H1 (cell line): ENCODE data around the gene GBGT1. TPM values are rescaled to one million over a fixed set of nuclear protein-coding genes. Genes with fewer than 3 reads are reported as not detected.
A peak's percentile ranks its signal among the peaks of the same experiment; 100 is the strongest.

Experiments used
- ATF2 ChIP-seq: IDR thresholded peaks from 2 replicates; pipeline ENCODE4 v1.6.1; 2012; ENCODE audit warnings: low read length, inconsistent platforms
- CBX5 ChIP-seq: fragments of 300-800, 300-1000 bp; sonication (generic); IDR thresholded peaks from 2 replicates; pipeline ENCODE4 v1.7.1; 2016; ENCODE audit warnings: antibody characterized with exemption, low read length, low read depth
- E2F6 ChIP-seq: IDR thresholded peaks from 2 replicates; pipeline ENCODE4 v1.6.1; 2012; ENCODE audit warnings: inconsistent platforms
- GABPA ChIP-seq: IDR thresholded peaks from 2 replicates; pipeline ENCODE4 v1.6.1; 2011; ENCODE audit warnings: mild to moderate bottlenecking, low read length, moderate library complexity, borderline replicate concordance; ENCODE audit not compliant: insufficient read depth
- MAX ChIP-seq: IDR thresholded peaks from 2 replicates; pipeline ENCODE4 v1.6.1; 2012; ENCODE audit warnings: inconsistent platforms
- SRF ChIP-seq: IDR thresholded peaks from 2 replicates; pipeline ENCODE4 v1.6.1; 2011; ENCODE audit warnings: mild to moderate bottlenecking, low read depth, low read length, moderate library complexity
- polyA plus RNA-seq, 7 experiments: library from polyadenylated mRNA; depleted of rRNA in 3 of 7; stranded (reverse) in 5 of 7; unstranded in 2 of 7; fragments of >200 nt in 5 of 7; fragments of 200-250 nt in 2 of 7; gene quantifications; 1 replicate in 5 of 7; 2 replicates in 1 of 7; 4 replicates in 1 of 7; pipeline versions ENCODE4 v1.2.1 to v1.2.3, GENCODE V29; 2011 to 2013; ENCODE audit warnings: missing spikeins in 2 of 7, mixed read lengths in 2 of 7
- total RNA-seq: library from RNA; stranded (reverse); fragmentation: NEBNext Ultra II Directional; extraction: Animal tissue kit (Norgen Biotek cat#: 25700); gene quantifications from 2 replicates; pipeline ENCODE4 v1.2.1, GENCODE V29; 2021

GBGT1 gene
- total and polyA plus RNA-seq, 2 of the 8 experiments (the other 6 are each of a cell fraction or from before 2014, with no cell fraction given): 7.1 to 9.7 TPM

- no peak for TF ChIP-seq ATF2
- peak; percentile 85 for TF ChIP-seq E2F6
- no peak for TF ChIP-seq SRF
- peak; percentile 98 for TF ChIP-seq MAX
- TF ChIP-seq CBX5: no peak
- TF ChIP-seq GABPA: no peak
These were observed 14.3 kb downstream of the GBGT1 start (continued) for GRCh38 chr9:133149130-133150015.
